GM19035 (cell line): ENCODE results near the gene SPO11.

Experiments
- ATAC-seq: cut with Tn5 transposase; IDR thresholded peaks from one replicate; pipeline ENCODE4 v1.9.1; 2021; ENCODE audit not compliant: unreplicated experiment

The SPO11 gene

GRCh38 chr20:57309544-57310115 lies 20.0 kb upstream of the SPO11 start:
- no peak for ATAC-seq

DNA sequence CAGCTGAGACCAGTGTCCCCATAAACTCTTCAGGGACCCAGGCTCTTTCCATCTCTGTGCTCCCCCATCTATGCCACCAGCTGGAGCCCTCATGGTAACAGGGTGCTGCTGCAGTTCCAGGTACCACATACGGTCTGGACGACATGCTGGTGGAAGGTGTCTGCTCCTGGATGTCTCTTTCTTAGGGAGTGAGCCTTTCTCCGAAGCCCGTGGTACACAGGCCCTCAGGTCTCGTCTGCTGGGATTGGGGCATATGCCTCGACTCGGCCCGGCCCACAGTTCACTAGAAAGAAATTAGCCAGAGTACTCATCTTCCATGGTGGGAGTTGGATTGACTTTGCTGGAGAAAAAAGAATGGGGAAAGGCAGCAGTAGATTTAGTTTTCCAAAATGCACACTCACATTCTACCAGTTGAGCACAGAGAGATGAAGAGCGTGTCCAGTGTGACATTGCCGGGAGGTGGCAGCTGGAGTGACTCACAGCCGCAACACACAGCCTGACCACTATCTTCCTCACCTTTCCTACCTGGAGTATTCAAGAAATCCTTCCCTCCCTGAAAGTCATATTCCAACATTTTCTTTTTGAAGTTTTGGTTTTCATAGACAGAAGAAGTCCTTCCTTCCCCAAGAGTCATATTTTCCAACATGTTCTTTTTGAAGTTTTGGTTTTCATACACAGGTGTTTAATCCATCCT lies 18.6 kb upstream of the SPO11 start:
- ATAC-seq = no peak

GRCh38 chr20:57312138-57312537 lies 17.5 kb upstream of the SPO11 start:
- ATAC-seq = no peak

DNA sequence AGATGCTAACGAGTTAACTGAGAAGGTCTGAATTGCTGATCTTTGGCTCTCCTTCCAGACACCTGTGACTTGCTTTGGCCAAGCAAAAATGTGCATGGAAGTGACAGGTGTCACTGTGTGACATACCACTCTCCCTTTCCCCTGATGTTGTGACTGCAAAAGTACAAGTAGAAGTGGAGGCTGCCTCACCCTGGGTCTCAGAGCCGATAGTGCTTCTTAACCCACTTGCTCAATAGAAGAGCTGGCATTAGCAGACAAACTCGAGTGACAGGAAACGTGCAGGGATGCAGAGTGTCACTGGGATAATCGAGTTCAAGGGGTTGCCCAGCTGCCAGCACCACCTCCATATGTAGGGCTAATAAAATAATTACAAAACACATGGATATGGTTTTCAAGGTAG lies 16.4 kb upstream of the SPO11 start:
- ATAC-seq = no peak

DNA sequence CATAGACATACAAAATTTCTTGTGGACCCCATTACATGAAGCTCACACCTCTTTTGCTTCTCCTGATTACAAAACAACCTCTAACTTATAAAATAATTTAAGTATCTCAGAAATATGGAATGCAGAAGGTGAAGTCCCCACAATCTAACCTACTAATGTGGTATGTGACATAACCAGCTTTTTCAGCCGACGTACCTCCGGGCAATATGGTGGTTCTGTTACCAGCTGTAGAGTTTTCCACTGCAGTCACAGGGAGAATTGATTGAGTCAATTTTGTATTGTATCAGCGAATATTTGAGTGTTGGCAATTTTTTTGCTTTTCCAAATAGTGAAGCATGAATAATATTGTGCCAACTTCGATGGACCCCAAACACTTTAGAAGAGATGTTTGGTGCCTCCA lies 15.7 kb upstream of the SPO11 start:
- ATAC-seq = no peak

DNA sequence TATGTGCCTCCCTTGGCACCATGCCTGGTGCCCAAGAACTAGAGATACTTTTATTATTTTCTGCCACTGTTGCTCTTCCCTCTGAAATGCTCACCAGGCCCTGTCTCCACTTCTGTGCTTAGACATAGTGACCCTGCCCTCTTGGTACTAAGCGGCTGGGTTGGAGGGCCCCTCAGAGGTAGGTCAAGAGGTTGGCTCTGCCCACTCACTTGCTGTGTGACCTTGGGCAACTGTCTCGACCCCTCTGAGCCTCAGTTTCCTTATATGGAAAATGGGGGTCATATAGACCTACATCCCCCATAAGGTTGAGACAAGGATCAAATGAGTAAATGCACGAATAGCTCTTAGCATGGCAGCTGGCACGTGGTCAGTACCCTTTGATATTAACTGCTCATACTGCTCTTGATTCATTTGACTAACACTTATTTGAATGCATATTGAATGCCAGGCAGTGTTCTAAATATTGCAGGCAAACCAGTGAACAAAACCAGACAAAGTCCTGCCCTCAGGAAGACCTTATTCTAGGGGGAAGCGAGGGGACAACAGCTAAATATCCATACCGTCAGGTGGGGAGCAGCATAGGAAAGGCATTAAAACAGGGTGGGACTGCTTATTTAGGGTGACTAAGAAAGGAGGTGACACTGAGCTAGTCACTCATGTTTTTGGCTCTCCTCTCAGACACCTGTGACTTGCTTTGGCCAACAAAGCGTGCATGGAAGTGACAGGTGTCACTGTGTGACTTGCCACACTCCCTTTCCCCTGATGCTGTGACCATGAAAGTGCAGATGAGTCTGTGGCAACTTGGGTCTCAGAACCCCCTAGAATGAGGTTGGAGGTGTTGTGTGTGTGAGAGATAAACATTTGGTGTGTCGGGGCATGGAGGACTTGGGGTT lies 14.3 kb upstream of the SPO11 start:
- no peak for ATAC-seq

- no peak for ATAC-seq
Measured at GRCh38 chr20:57315976-57316480, 13.6 kb upstream of the SPO11 start.

- ATAC-seq = no peak
Measured at GRCh38 chr20:57316795-57317201, 12.8 kb upstream of the SPO11 start.

DNA sequence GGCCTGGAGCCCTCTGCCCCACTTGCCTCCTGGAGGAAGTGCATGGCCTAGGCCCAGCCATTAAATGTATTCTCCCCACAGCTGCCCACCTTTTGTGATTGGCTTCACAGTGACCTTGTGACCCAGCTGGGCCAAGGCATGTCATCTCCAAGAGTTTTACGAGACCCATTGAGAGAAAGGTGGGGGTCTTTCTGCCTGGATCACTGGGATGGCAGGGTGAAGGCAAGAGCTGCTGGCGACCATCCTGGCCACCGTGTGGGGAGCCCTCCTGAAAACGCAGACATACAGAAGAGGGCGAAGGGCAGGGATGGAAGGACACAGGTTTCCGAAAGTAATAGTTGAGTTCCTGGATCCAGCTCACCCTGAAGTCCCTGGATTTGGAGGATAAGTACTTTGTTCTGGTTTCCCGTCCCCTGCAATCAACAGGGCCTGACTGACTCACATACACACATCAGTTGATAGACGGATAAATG lies 12.3 kb upstream of the SPO11 start:
- ATAC-seq = no peak

GRCh38 chr20:57317789-57318371 lies 11.7 kb upstream of the SPO11 start:
- ATAC-seq = no peak

DNA sequence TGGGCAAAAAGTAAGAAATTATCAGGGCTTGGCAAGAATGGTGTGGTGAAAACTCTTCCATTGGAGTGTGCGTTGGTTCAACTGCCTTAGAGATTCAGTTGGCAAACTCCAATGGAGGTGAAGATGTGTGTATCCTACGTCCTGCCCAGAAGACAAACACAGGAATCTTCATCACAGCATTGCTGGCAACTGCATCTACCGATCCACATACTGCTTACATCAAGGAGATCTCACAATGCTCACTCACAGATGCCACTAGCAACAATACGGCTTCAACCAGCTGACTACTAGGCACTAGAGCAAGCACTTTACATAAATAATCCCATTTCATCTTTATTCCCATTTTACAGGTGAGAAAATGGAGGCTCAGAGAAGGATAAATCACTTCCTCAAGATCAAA lies 10.0 kb upstream of the SPO11 start:
- ATAC-seq = no peak

DNA sequence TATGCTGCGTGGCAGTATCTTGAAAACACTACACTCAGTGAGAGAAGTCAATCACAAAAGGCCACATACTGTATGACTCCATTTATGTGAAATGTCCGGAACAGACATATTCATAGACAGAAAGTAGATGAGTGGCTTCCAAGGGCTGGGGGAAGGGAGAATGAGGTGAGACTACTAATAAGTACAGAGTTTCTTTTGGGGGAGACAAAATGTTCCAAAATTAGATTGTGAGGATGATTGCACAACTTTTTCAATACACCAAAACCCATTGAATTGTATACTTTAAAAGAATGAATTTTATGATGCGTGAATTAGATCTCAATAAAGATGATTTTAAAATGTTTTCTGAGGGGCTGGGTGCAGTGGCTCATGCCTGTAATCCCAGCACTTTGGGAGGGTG lies 9.2 kb upstream of the SPO11 start:
- no peak for ATAC-seq

GRCh38 chr20:57321142-57321541 lies 8.5 kb upstream of the SPO11 start:
- ATAC-seq = no peak

- no peak for ATAC-seq
Measured at GRCh38 chr20:57322476-57322875, 7.1 kb upstream of the SPO11 start.

DNA sequence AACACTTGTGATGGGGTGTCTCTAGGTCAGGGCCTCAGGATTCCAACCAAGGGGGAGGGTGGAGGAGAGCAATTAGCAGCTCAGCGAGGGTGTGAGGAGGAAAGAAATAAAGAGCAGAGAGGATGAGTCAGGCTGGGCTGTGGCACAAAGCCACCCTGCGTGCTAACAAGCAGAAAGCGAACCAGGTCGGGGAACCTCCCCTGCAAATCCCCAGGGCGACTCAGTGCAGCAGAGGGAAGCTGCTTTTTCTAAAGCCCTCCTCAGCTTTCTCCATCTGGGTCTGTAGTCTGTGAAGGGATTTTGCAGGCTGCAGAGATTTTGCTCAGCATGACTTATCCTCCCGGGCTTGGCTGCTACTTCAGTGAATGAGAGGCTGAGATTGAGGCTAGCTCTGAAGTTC lies 6.6 kb upstream of the SPO11 start:
- ATAC-seq = no peak

GRCh38 chr20:57325632-57326356 lies 3.8 kb upstream of the SPO11 start:
- no peak for ATAC-seq

- no peak for ATAC-seq
Measured at GRCh38 chr20:57326667-57327455, 2.7 kb upstream of the SPO11 start.

- no peak for ATAC-seq
Measured at GRCh38 chr20:57327820-57328219, 1.8 kb upstream of the SPO11 start.

DNA sequence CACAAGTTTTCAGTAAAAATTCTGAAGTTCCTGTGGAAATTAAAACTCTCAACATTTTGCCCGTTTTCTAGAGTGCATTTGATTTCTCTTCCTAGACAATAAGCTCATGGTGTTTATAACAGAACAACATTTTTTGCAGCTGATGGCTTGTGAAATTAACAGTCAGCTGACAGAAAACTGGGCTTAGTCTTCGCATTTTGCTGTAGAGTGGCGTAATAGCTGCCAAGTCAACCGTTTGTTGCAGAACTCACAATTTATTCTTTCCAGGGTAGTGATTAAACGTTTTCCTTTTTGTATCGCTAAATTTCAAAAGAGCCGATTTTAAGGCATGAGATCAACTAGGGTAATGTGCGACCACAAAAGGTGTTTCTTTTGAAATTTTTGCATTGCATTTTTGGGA lies 1.4 kb downstream of the SPO11 start:
- no peak for ATAC-seq
